CD4-positive, alpha-beta T cell treated with Interleukin-2 at 100 ng/mL for 4 hours (primary cell): ENCODE results near the gene LBHD2.
"Not testable (repeated sequence)": the region's sequence is repeated elsewhere in the genome, so short reads cannot be mapped to it uniquely, and the experiment has no call there.

Experiments
- DNase-seq: peaks from one replicate; pipeline ENCODE4 v3.0.0-alpha.2; 2020; ENCODE audit warnings: low spot score

LBHD2 gene

DNA sequence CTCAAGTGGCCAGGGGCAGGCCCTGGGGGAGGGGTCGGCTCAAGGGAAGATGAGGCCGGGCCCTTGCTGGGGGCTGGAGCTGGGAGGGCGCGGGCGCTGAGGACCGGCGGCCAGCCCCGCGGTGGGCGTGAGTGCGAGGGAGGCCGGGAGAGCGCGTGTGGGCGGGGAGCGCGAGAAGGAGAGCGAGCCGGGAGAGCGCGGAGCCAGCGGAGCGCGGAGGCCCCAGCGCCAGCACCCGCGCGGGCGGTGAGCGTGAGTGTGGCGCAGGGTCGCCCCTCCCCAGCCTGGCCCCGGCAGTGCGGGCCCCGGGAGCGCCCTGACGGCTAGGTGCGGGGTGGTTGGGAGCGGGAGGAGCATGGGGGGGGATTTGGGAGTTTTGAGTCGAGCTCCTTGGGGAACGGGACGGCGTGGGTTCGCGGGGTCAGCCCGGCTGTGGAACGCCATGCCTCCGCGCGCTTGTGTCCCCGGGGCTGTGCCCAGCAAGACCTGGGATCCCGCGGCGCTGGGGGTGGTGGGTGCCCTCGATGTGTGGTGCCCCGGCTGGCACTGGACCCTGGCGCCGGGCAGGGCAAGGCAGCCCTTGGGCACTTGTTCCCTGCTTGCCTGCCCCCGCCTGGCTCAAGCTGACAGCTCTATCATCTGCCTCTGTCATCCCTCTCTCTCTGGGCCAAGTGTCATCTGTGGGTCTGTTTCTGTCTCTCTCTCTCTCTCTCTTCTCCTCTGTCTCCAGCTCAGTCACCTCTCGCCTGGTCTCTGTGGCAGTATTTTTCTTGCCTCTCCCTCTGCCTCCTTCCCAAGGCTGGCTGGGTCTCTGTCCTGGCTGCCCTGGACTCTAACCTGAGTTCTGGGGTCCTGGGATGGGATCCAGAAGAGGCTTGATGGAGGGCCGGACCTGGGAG, at the start of gene LBHD2:
Gene LBHD2, plus strand, starts transcription at position 190 of the 899 bp plus-strand sequence. CDS start 1,803 bp downstream, outside the sequence.
- no peak for DNase-seq

DNA sequence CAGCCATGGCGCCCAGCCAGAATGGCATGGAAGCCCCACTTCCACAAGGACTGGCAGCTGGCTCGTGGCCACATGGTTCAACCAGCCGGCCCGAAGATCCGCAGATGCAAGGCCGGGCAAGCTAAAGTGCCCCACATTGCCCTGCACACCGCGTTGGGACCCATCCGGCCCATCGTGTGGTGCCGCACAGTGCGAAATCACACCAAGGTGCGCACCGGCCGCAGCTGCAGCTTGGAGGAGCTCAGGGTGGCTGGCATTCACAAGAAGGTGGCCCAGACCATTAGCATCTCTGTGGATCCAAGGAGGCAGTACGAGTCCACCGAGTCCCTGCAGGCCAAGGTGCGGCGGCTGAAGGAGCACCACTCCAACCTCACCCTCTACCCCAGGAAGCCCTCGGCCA, 42.5 kb upstream of the LBHD2 start:
- DNase-seq, result no peak

DNA sequence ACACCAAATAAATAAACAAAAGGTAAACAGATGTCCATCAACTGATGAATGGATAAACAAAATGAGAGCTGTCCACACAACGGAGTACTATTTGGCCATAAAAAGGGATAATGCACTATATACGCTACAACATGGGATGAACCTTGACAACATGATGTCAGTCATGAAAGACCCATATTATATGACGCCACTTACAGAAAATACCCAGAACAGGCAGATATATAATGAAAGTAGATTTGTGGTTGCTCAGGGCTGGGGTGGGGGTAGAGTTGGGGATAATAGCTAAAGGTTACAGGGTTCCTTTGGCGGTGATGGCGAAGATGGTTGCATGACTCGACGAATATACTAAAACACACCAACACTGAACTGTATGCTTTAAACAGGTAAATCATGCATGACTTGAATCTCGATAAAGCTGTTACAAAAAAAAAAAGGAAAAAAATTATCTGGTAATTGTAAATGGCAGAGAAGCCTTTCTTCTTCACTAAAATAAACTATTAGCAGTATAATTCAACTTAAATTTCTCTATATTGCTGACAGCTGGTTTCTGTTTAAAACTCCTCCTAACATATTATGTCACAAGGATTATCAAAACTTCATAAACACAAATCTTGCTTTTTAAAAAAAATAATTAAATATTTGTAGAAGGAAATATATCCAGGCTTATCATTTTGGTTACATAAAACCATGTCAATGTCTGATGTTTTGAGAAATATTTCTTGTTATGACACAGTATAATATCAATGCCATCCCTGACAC, 40.6 kb upstream of the LBHD2 start:
- no peak for DNase-seq

DNA sequence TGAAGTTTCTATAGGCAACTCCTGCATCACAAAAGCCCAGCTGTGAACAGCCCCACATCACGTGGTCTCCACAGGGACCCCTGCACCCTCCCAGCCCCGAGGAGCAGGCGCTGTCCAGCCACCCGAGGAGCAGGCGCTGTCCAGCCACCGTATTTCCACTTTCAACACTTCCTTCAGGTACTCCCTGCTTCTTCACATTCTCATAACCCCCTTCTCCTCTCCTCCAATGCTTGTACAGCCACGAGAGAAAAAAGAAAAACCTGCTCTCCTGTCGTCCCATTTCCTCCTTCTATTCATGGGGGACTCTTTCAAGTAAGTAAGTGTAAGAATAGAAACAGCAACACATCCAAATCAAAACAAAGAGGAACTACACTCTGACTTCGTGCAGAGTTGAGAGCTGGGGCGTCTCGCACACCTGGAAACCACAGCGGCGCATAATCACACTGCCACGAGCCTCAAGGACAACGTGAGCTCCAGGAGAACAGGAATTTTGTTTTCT, 38.6 kb upstream of the LBHD2 start:
- DNase-seq, result no peak

DNA sequence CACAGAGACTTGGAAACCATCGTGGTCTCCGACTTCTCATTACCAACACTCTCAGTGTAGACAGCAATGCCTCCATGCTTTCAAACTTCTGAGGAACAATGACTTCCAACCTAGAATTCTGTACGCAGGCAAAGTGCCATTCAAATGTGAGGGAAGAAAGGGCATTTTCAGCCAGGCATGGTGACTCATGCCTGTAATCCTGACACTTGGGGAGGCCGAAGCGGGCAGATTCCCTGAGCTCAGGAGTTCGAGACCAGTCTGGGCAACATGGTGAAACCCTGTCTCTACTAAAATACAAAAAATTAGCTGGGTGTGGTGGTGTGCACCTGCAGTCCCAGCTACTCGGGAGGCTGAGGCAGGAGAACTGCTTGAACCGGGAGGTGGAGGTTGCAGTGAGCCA, 36.6 kb upstream of the LBHD2 start:
- DNase-seq, result not testable (repeated sequence)

DNA sequence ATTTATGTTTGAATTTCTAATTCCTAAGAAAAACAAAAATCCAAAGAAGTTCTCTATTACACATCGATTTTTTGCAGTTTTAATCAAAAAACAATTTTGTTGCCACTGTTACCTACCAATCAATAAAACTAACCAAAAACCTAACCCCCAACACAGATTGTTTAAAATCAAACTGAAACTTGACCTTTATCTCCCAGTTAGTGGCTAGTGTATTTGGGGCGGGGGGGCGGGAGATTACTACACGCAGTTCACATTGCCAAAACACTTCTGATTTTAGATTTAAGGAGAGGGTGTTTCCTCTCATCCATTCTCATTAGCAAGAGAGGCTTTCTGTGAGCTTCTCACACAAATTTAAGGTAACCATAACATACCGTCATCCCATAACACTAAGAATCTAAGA, 33.1 kb upstream of the LBHD2 start:
- no peak for DNase-seq

DNA sequence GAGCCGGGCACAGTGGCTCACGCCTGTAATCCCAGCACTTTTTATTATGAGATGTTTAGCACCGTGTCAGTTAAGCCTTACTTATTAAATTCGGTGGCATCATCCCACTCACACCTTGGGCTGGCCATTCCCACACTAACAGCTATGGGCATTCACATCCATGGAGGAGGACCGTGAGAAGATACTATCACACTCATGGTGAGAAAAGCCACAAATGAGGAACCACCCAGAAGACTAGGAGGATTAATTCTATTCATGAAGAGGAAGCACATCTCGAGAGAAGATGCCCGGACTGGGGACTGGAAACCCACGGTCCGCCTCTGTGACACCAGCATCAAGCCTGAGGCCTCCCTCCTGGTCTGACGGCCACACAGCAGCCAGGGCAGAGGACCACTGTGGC, 31.6 kb upstream of the LBHD2 start:
- DNase-seq, result no peak

DNA sequence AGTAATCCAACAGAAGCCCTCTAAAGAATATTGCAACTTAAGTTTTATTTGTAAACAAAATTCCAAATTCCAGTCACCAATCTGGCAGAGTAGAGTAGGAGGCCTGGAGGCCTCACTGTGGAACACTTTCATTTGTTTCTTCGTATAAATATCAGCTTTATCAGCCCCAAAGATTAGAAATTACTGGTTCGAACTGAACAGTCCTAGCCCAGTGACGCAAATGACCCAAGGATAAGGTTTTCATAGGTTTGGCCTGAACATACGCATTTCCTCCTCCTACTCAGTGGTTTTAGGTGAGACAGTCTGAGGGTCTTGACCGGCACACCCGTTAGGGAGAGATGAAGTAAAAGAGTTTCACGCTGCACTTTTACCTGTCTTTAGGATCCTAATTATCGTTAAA, 28.3 kb upstream of the LBHD2 start:
- no peak for DNase-seq

DNA sequence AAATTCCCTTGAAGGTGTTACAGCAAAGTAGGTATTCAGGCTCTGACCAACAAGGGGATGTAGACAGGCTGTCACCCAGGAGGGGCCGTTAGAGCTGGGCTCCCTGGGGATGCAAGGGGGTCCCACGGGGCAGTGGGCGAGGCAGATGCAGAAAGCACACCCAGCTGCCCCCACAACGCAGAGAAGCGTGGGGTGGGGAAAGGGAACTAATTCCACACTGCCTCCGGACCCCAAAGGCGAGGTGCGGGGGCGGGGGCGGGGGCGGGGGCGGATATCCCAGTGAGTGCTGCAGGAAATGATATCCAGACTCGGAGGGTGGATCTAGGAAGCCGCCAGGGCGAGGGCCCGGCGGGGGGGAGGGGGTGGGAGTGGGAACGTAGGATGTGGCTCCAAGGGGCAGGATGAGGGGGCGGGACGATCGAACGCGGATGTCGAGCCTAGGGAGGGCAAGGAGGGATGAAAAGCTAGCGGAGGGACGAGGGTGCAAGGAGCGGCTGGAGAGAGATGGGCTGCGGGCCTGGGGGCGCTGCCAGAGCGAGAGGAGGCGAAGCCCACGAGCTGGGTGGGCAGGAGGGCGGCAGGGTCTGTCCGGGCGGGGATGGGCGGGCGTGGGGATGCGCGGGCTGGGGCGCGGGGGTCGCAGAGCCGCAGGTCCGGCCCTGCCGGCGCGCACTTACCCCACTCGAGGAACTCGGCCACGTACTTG, 27.5 kb upstream of the LBHD2 start:
- DNase-seq, result no peak

DNA sequence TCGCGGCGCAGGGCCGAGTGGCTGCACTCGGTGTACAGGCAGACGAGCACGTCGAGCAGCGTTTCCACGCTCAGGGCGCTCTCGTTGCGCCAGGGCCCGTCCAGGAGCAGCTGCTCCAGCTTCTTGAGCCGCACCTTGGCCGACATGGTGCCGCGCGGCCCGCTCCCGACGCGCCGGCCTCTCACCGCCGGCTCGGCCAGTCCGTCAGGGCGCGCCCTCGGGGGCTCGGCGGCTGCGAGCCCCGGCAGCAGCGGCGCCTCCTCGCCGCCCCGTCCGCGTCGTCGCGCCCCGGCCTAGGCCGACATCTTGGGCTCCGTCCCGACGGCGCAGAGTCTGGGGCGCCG, 27.0 kb upstream of the LBHD2 start:
- no peak for DNase-seq

DNA sequence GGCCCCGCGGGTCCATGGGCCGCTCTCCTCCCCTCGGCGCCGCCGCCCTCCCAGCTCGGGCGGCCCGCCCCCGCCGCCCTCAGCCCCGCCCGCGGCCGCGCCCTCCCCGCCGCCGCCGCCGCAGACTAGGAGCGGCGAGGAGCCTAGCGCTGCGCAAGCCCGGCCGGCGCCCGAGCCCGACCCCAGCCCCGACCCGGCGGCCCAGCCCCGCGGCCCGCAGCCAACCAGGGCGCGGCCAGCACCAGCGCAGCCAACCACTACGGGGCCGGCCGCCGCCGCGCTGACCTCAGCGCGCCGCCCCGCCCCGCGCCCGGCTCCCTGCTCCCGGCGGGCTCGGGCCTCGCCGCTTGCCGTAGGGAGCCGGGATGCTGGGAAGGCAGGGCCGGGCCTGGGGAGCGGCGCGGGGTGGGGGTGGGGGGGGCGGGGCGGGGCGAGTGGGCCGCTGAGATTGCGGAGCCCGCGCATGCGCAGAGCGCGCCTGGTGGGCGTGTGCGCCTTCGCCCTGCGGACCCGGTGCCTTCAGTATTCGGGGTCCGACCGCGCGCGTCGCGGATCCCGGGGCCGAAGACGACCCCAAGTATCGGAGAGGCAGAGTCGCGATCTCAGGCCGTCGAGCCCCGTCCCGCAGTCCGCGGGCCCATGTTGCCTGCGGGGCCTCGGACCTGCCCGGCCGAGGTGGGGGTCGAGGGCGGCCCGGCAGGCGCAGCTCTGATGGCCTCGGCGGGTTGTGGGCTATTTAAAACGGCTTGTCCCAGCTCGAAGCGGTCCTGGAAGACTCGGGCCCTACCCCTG, 26.4 kb upstream of the LBHD2 start, which contains the start of gene CDC42BPB:
Gene CDC42BPB, minus strand, starts transcription at position 178 of the 792 bp plus-strand sequence. CDS start 376 bp downstream, outside the sequence.
- DNase-seq, result peak; percentile 64

DNA sequence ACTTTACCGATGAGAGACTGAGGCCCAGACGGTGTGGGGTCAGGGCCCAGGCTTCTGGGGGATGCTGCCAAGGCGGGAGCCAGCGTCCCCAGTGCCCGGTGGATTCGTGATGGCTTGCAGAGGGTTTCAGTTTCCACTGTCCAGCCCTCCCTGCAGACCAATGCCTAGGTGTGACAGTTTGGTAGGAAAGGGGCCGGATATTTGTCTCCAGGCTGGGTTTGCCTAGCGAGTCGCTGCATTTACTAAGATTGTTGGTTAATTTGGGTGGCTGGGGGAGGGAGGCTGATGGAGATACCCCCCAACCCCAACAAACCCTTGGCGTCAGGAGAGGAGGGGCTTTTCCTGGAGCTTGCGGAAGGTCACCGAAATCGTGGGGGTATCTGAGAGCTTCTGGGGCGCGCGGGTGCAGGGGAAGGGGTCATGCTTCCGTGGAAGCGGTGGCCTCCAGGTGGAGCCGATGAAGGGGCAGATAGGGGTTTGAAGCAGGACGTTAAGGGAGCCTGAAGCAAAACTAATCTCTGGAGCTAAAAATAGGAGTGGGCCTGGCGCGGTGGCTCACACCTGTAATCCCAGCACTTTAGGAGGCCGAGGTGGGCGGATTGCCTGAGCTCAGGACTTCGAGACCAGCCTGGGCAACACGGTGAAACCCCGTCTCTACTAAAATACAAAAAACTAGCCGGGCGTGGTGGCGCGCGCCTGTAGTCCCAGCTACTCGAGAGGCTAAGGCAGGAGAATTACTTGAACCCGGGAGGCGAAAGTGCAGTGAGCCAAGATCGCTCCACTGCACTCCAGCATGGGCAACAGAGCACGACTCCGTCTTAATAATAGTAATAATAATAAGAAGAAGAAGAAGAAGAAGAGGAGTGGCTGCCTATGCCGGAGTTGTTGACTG, 25.6 kb upstream of the LBHD2 start:
- no peak for DNase-seq

DNA sequence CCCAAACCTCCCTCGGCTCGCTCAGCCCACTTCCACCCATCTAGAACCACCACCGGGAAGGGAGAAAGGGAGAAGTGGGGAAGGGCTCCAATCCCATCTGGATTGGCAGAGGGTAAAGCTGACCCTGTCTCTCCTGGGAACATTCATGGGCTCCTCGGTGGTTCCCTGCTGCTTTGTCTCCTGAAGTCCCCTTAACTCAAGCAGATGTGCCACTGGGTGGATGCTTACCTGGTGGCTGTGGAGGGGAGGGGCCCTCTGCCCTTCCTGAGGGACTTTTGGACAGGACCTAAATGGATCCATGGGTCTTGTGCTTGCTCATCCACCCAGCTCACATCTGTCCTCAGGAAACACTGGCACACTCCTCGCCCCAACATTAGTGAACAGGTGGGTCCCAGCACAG, 24.5 kb upstream of the LBHD2 start:
- DNase-seq, result no peak

DNA sequence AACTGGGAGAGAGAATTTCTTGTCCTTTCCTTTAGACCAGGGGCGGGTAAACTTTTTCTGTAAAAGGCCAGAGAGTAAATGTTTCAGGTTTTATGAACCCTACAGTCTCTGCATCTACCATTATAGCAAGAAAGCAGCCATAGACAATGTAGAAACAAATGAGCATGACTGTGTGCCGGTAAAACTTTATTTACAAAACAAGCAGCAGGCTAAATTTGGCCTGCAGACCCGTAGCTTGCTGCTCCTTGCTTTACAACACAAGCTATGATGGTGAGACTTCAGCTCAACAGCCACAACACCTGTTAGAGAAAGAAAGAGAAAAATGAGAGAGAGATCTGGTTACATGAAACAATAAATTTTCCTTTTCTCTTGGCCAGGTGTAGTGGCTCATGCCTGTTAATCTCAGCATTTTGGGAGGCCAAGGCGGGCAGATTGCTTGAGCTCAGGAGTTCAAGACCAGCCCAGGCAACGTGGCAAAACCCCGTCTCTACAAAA, 22.5 kb upstream of the LBHD2 start:
- DNase-seq, result no peak

DNA sequence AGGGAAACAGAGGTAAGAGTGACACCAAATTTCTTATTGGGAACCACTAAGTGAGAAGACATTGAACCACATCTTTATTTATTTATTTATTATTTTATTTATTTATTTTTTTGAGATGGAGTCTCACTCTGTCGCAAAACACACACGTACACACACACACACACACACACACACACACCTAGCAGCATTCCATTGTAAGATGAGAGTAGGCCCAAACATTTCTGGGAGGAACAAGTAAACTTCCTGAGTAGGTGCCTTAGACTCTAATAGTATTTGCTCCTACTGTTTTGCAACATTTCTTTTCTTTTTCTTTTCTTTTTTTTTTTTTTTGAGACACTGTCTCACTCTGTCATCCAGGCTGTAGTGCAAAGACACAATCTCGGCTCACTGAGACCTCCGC, 19.6 kb upstream of the LBHD2 start:
- no peak for DNase-seq

DNA sequence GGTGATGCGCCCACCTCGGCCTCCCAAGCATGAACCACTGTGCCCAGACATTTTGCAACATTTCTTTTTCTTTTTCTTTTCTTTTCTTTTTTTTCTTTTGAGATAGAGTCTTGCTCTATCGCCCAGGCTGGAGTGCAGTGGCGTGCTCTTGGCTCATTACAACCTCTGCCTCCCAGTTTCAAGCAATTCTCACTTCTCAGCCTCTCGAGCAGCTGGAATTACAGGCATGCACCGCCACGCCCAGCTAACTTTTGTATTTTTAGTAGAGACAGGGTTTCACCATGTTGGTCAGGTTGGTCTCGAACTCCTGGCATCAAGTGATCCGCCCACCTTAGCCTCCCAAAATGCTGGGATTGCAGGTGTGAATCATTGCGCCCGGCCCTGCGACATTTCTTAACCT, 19.0 kb upstream of the LBHD2 start:
- no peak for DNase-seq

DNA sequence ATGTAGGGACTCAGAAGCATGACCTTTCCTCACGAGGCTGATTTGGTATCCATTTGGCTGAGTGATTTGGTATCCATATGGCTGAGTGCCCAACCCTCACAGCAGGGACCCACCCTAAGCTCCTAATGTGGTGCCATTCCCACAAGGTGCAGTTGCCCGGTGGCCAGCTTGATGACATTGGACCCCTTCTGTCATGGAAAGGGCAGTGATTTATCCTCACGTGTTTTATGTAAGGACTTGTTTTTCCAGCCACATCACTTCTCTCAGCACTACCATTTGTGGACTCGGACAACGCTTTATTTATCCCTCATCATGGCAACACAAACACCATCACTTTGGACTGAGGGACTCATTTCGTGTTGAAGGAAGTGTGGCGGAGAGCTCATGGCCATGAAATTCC, 18.1 kb upstream of the LBHD2 start:
- DNase-seq, result no peak

DNA sequence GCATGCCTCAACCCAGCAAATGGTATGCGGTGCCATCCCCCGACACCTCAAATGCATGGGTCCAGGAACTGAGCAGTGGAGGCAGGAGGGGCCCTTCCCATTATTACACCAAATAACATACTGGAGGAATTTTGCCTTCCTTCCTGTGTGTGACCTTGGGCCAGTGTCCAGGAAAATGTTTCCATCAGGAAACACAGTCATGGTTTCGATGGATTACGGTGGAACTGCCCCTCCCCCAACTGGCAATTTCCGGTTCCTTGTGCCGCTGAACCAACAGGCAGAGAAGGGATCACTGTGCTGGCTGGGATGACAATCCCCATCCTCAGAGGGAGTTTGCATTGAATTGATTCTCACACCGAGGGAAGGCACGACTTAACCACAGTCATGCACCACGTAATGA, 17.6 kb upstream of the LBHD2 start:
- DNase-seq, result no peak

DNA sequence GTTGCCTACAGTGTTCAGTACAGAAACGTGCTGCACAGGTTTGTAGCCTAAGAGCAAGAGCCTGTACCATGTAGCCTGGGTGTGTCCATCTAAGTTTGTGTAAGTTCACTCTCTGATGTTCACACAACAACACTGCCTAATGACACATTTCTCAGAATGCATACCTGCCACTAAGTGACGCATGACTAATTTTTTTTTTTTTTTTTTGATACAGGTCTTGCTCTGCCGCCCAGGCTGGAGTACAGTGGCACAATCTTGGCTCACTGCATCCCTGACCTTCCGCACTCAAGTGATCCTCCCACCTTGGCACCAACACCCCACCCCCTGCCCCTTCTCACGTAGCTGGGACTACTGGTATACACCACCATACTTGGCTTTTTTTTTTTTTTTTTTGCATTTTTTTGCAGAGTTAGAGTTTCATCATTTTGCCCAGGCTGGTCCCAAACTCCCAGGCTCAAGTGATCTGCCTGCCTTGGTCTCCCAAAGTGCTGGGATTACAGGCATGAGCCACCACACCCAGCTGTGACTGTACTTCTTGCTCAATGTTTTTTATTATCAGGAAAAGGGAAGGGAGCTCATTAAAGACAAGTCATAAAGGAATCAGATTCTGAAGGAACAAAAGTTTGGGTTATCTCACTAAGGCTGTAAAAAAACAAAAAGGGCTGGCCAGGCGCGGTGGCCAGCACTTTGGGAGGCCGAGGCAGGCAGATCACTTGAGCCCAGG, 16.6 kb upstream of the LBHD2 start:
- DNase-seq, result no peak
